Germinal center (tissue), 1 donor: Measurements from ENCODE around the gene JDP2.
"Not testable (repeated sequence)": the region's sequence is repeated elsewhere in the genome, so short reads cannot be mapped to it uniquely, and the experiment has no call there.

ENCODE experiments used
- DNase-seq: peaks from one replicate; pipeline ENCODE4 v3.0.0; 2012; ENCODE audit warnings: mixed read lengths, low spot score

Gene JDP2, protein sequence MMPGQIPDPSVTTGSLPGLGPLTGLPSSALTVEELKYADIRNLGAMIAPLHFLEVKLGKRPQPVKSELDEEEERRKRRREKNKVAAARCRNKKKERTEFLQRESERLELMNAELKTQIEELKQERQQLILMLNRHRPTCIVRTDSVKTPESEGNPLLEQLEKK

DNA sequence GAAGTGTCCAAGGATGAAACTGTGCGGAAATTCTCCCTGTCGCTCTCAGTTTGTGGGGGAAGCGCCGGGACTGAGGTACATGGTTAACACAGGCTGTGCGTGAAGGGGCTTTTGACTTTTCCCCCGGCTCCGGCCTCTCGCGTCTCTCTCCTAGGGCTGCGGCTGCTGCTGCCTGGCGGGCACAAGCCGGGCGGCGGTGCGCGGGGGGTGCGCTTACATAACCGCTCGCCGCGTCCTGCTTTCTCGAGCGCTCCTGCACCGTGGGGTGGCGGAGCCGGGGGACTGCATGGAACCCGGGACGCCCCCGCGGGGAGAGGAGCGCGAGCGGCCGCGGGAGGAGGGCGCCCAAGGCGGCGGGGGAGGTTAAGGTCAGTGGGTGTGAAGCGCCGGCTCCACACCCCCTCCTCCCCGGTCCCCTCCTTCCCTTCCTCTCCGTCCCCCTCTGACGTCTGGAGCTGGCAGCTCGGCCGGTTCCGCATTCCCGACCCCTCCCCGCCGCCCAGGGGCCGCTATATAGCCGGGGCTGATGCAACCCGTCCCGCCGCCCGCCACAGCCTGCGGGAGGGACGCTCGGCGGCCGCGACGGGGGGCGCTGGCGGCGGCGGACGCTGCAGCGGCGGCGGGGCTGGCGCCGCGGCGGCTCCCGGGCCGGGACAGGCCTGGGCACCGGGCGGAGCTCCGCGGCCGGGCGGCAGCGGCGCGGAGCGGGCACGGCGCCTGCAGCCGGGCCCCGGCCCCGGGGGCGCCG, at the start of gene JDP2:
TSS of gene JDP2 (plus strand) at position 541 of the 748 bp plus-strand sequence. CDS start 9,899 bp downstream, outside the sequence.
- DNase-seq, result peak; percentile 60

DNA sequence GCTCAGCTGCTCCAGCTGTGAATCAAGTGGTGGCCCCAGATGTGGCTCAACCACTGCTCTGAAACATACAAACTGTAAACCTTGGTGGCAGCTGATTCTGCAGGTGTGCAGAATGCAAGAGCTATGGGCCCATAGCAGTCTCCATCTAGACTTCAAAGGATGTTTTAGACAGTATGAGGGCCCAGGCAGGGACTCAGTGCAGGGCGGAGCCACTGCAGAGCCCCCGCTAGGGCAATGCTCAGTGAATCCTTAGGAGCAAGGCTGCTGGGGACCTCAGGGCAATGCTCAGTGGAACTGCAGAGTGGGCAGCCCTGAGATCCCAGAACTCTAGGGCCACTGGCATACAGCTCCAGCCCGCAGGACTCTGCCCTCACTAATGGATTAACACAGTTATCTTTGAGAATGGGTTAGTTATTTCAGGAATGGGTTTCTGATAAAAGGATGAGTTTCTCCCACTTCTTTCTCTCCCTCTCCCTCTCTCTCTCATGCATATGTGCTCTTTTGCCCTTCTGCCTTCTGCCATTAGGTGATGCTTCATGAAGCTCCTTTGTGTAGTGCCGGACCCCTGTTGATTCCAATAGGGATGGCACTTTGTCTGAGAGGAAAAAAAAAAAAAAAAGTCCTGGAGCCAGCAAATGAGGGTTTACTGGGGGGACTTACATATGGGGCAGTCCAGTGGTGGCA, 48.4 kb upstream of the JDP2 start:
- no peak for DNase-seq

DNA sequence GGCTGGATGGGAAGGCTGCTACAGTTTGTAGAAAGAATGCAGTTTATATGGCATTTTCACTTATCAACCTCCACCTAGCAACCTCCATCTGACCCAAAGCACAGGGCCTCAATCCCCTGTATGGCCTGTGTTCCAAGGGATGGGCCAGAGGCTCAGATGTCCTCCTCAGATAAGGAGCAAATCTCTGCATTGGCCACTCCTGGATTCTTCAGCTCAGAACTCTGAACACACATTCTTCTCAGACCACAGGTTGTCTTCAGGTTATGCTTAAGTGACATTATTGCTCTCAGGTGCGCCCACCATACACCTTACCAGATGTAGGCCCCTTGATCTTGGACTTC, 47.9 kb upstream of the JDP2 start:
- DNase-seq, result no peak

DNA sequence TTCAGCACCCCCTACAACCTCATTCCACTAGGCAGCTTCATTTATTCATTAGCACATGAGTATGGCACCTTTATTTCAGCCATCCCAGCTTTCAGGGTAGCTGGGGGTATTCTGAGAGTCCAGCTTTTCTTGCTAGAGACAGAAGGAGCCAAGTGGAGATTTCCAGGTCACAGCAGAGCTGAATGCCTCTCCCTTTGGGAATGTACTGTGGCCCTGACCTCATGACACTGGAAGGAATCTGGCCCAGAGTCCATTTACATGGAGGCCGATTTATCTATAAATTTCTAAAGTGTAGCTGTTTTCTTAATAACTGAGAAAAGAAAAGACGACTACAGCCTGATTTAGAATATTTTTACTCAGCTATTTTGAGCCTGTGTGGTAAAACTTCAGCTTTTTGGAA, 47.2 kb upstream of the JDP2 start:
- DNase-seq, result no peak

DNA sequence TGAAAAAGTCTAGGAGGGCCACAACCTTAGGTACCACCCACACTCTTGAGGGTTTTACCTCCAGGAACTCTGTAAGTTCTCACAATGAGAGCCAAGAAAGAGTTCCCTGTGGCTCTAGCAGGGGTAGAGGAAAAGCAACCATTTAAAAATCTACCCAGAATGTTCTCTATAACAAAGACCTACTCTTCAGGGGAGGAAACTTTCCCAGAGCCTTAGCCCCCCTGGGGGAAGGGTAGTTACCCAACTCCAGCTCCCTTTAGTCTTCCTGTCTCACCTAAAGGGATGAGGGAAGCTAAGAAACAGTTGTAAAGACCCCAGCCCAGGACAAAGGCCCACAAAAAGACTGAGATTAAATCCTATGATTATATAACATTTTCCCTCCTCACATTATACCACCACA, 46.2 kb upstream of the JDP2 start:
- DNase-seq, result no peak

DNA sequence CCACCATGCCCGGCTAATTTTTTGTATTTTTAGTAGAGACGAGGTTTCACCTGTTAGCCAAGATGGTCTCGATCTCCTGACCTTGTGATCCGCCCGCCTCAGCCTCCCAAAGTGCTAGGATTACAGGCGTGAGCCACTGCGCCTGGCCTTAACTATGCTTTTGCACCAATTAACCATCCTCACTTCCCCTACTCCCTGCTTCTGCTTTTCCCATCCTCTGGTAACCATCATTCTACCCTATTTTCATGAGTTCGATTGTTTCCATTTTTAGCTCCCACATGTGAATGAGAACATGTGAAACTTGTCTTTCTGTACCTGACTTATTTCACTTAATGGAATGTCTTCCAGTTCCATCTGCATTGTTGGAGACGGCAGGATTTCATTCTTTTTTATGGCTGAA, 44.6 kb upstream of the JDP2 start:
- not testable (repeated sequence) for DNase-seq

DNA sequence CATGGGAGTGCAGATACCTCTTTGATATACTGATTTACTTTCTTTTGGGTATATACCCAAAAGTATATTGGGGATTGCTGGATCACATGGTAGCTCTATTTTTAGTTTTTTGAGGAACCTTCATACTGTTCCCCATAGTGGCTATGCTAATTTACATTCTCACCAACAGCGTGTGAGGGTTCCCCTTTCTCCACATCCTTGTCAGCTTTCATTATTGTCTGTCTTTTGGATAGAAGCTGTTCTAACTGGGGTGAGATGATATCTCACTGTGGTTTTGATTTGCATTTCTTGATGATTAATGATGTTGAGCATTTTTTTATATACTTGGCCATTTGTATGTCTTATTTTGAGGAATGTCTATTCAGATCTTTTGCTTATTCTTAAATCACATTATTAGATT, 44.1 kb upstream of the JDP2 start:
- no peak for DNase-seq

DNA sequence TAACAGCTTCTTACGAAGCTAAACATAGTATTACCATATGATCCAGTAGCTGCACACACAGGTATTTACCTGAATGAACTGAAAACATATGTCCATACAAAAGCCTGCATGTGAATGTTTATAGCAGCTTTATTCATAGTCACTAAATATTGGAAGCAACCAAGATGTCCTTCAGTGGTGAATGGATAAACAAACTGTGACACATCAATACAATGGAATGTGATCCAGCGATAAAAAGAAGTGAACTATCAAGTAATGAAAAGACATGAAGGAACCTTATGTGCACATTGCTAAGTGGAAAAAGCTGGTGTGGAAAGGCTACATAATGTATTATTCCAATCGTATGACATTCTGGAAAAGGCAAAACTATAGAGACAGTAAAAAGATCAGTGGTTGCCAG, 38.1 kb upstream of the JDP2 start:
- DNase-seq, result no peak

DNA sequence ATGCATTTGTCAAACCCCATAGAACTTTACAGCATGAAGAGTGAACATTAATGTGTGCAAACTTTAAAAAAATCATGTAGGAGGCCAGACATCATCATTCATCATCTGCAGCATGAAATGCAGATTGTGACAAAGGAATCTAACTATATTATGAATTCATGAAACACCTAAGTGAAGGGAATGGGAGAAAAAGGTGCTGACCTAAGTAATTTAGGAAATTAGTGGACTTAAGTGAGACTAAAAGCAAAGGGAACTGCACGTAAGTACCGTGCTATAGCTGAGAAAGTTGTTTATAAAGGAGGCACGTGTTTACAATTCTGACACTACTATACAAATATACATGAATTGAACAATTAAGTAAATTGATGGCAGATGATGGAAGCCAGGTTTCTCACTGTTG, 37.6 kb upstream of the JDP2 start:
- DNase-seq, result no peak

DNA sequence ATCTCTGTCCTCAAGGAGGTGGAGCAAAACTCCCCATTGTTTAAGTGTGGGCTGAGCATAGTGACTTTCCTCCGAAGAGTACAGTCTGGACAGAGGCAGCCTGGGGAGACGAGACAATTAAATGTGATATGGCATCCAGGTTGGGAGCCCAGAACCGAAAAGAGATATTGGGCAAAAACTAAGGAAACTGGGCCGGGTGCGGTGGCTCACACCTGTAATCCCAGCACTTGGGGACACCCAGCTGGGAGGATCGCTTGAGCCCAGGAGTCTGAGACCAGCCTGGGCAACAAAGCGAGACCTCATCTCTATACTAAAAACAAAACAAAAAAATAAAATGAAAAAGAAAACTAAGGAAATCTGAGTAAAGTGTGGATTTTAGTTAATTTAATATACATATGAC, 35.9 kb upstream of the JDP2 start:
- no peak for DNase-seq

DNA sequence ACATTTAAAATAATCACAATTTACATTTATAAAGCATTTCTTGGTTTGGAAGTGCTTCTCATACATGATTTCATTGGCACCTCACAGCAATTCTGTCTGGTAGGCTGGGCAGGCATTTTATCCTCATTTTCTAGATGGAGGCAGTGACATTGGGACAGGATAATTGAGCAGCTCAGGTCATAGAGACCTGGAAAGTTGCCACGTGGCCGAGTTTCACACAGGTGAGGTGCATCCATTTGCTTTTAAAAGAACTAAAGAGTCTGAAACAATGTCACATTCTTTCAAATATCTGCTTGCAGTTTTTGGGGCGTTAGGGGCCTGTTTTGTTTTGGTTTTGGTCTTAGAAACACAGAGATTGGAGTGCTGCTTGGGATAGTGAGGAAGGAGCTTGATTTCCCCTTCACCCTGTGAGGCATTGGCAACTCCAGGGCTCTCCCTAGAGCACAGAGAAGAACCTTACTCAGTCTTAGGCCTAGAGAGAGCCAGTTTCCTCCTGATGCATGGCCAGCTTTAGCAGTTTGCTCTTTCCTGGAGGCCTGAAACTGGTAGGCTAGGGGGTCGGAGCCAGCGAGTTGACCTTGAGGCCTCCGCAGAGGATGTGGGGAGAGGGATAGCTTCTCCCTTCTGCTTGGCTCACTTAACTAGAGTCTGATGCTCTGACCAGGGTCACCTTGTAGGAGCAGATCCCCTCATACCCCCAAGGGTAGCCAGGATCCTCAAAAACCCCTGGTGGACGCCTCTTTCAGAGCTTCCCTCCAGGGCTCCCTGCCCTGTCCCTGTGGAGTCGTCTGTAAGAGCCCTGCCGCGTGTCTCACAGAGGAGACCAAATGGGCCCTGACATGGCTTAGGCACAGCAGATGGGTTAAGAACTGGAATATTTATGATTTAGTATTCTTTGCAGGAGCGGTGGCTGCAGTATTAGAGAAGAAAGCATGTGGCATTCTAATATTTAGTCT, 34.9 kb upstream of the JDP2 start:
- no peak for DNase-seq

DNA sequence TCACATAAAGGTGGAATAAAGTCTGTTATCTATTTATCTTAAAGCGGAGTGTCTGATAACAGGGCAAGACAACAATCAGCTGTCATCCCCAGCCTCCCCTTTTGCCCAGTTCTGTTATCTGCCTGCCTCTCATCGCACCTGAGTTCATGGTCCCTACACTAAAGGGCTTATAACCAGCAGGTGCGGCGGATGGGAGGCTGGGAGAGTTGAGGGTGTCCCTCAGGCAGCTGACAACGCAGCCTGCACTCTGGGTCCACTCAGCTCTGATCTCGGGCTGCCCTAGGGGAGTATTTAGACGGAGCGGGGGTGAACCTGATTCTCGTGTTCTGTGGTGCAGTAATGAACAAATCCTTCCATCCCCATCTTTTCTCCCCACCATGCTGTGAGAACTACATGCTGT, 34.0 kb upstream of the JDP2 start:
- DNase-seq, result no peak

DNA sequence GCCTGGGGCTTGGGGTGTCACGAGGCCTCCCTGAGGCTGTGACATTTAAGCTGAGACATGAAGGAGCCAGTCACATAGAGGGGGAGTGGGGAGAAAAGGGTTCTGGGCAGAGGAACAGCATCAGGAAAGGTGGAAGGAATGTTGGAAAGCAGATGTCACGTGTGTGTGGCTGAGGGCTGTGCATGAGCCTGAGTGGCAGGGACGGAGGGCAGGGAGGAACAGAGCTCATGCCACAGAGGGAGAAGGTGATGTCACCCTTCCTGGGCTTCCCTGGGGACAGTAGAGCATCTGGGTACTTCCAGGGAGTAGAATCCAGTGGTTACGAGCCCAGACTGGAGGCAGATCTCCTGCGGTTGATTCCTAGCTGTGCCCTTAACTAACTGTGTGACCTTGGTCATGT, 32.0 kb upstream of the JDP2 start:
- DNase-seq, result no peak

DNA sequence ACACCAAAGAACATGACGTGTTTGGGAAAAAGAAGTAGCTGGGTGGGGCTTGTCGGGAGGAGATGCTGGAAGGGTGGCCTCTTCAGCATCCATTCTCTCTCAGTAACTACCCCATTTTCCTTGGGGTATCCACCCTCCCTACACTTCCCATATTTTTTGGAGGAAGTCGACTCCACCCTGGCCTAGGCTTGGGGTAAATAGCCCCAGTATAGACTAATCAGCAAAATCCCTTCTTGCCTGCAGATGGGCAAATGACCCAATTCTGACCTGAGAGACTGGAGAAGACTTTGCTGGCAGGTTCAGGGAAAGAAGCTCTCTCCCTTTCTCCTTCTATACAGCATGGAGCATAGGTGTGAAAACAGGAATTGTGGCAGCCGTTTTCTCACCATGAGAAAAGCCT, 28.5 kb upstream of the JDP2 start:
- DNase-seq, result no peak

DNA sequence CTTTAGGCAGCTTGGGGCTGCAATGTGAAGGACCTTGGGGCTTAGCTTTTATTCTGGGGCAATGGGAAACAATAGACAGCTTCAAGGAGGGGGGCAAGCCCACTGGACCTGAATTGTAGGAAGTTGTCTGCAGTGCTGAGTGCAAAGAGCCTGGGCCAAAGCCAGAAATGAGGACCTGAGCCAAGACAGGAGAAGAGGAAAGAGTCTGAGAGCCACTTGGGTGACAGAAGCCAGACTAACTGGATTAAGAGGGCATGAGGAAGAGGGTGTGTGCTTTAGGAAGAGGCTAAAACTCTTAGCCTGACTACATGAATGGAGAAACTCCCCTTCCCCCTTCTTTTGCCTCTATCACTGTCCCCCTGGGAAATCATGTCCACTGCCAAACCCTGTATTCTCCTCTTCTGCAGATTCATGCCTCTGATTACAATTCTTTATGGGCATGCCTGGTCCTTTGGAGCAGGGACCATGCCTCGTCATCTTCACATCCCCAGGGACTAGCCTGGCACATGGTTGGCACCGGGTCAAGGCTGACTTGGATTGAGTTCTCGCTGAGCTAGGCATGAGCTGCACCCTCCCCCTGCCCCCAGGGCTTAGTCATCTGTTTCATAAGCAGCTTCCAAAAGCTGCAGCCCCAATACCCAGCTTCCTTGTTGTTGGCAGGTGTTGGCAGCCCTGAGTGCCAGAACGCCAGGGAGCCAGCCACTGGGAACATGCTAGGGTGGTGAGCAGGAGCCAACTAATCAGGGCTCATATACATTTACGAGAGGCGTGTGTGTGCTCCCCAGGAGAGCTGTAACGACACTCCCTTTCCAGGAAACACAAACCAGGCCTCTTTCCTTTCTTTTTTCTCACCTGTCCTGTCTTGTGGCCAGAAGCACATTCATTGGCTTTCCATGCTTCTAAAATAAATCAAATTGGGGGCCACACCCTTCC, 27.7 kb upstream of the JDP2 start:
- DNase-seq, result no peak

DNA sequence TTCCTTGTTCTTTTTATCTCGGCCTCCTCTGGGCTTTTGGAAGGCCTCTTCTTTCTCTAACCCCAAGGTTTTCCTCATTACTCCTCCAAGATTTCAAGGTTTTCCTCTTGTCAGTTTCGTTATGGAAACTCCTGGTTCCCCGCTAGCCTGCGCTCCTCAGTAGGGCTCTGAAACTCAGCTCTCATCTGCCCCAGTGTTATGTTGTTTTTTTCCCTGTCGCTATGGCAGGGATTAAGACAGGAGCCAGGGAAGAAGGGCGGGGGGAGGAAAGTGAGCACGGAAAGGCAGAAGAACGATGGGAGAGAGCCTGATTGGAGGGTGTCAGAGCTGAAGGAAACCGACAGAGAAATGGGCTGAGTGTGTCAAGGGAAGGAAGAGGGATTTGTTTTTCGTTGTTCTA, 26.5 kb upstream of the JDP2 start:
- DNase-seq, result no peak

DNA sequence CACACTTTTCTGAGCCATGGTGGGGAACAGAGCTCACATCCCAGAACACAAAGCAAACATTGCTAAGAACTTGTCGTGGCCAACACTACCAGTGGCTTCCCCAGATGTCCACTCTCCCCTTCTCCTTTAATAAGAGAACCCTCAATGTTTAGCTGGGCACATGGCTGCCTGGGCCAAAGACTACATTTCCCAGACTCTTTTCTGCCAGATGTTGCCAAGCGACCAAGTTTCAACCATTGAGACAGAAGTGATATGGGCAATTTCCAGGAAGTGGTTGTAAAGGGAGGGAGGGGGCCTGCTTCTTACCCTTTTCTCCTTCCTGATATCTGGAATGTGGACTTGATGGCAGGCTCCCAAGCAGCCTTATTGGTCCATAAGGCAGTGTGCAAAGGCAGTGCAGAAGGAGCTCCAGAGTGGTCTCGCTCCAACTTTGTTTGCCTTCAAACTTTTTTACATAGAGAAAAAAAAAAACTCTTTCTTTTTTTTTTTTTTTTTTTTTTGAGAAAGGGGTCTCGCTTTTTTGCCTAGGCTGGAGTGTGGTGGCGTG, 24.9 kb upstream of the JDP2 start:
- no peak for DNase-seq

DNA sequence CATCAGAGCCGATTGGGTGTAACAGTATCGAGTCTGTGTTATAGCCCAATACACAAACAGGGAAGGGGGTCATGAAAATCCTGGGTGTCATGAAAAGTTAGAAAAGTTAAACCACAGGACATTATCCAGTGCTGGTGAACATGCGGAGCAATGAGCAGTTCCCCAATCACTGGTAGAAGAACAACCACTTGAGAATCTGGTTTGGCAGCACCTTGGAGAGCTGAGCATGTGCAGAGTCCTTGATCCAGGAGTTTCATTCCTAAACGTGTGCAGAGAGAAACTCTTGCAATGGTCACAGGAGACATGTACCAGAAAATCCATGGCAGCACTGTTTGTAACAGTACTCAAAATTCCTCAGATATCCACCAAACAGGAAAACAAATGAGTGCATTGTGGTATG, 23.0 kb upstream of the JDP2 start:
- no peak for DNase-seq

DNA sequence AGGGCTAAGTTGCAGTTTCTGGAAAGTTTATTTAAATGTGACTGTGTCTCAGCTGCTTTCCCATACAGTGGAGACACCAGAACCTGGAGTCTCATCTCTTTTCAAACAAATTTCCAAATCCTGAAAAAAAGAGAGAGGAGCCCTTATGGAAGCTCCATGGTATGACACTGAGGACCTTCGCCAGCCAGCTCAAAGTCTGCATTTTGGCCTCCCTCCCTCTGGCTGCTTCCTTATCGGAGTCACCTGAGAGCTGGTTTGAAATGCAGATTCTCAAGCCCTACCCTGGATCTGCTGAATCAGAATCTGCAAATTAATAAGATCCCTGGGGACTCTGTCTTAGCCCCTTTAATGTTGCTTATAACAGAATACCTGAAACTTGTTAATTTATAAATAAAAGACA, 21.7 kb upstream of the JDP2 start:
- DNase-seq, result no peak

DNA sequence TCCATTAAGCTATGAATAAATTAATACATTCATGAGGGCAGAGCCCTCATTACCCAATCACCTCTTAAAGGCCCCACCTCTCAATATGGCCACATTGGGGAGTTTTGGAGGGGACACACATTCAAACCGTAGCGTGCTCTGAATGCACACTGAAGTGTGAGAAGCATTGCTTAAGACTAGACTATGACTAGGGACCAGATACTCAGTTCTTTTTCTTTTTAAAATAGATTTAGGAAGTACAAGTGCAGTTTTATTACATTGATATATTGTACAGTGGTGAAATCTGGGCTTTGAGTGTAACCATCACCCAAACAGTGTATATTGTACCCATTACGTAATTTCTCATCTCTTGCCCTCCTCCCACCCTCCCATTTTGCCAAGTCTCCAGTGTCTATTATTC, 21.0 kb upstream of the JDP2 start:
- DNase-seq, result no peak
